H9 (cell line): Measurements from ENCODE around the gene FHIT. TPM values are rescaled to one million over a fixed set of nuclear protein-coding genes. Genes with fewer than 3 reads are reported as not detected.

Experiments used
- DNase-seq: peaks from one replicate; pipeline ENCODE4 v3.0.0-alpha.2; 2017
- H2AFZ ChIP-seq: one replicate; pipeline ENCODE4 v1.6.1; 2013; ENCODE audit warnings: mild to moderate bottlenecking, low read length, control low read depth, moderate library complexity
- H2AK5ac ChIP-seq: 2 replicates; pipeline ENCODE4 v1.6.1; 2013; ENCODE audit warnings: low read length, control low read depth, mixed read lengths; ENCODE audit not compliant: insufficient read length
- H2BK120ac ChIP-seq: one replicate; pipeline ENCODE4 v1.6.1; 2013; ENCODE audit warnings: low read depth, mild to moderate bottlenecking, low read length, control low read depth, inconsistent platforms; ENCODE audit not compliant: poor library complexity, severe bottlenecking
- H2BK12ac ChIP-seq: 2 replicates; pipeline ENCODE4 v1.6.1; 2013; ENCODE audit warnings: low read length, control low read depth, mixed read lengths, low read depth; ENCODE audit not compliant: insufficient read length
- H2BK15ac ChIP-seq: 2 replicates; pipeline ENCODE4 v1.6.1; 2013; ENCODE audit warnings: low read depth, low read length, control low read depth
- H2BK20ac ChIP-seq: one replicate; pipeline ENCODE4 v1.6.1; 2013; ENCODE audit warnings: low read depth, mild to moderate bottlenecking, low read length, control low read depth, inconsistent platforms; ENCODE audit not compliant: poor library complexity, severe bottlenecking
- H2BK5ac ChIP-seq: 2 replicates; pipeline ENCODE4 v1.6.1; 2013; ENCODE audit warnings: low read length, control low read depth, mixed read lengths; ENCODE audit not compliant: insufficient read length
- H3K14ac ChIP-seq: 2 replicates; pipeline ENCODE4 v1.6.1; 2013; ENCODE audit warnings: low read length, control low read depth; ENCODE audit not compliant: insufficient read depth
- H3K18ac ChIP-seq: 2 replicates; pipeline ENCODE4 v1.6.1; 2013; ENCODE audit warnings: low read depth, mild to moderate bottlenecking, mixed read lengths, low read length, control low read depth; ENCODE audit not compliant: insufficient read length
- H3K23ac ChIP-seq: 2 replicates; pipeline ENCODE4 v1.6.1; 2013; ENCODE audit warnings: low read length, control low read depth, mixed read lengths, low read depth; ENCODE audit not compliant: insufficient read length
- H3K23me2 ChIP-seq: 2 replicates; pipeline ENCODE4 v1.6.1; 2013; ENCODE audit warnings: low read depth, mild to moderate bottlenecking, mixed read lengths, low read length, control low read depth; ENCODE audit not compliant: insufficient read length, poor library complexity, severe bottlenecking
- H3K27ac ChIP-seq: 2 replicates; pipeline ENCODE4 v1.5.1; 2013; ENCODE audit warnings: low read length, control low read depth, mixed read lengths, low read depth; ENCODE audit not compliant: insufficient read length
- H3K27me3 ChIP-seq: 2 replicates; pipeline ENCODE4 v1.6.1; 2013; ENCODE audit warnings: low read length, control low read depth, inconsistent platforms; ENCODE audit not compliant: insufficient read depth
- H3K4ac ChIP-seq: 2 replicates; pipeline ENCODE4 v1.6.1; 2013; ENCODE audit warnings: low read depth, mild to moderate bottlenecking, control low read depth, inconsistent platforms, low read length, moderate library complexity
- H3K4me1 ChIP-seq: 2 replicates; pipeline ENCODE4 v1.6.1; 2013; ENCODE audit warnings: low read length, control low read depth, inconsistent platforms; ENCODE audit not compliant: insufficient read depth
- H3K4me2 ChIP-seq: 2 replicates; pipeline ENCODE4 v1.6.1; 2013; ENCODE audit warnings: low read length, control low read depth, mixed read lengths; ENCODE audit not compliant: insufficient read length, insufficient read depth
- H3K56ac ChIP-seq: 2 replicates; pipeline ENCODE4 v1.6.1; 2013; ENCODE audit warnings: low read depth, mild to moderate bottlenecking, mixed read lengths, low read length, control low read depth; ENCODE audit not compliant: insufficient read length
- H3K79me1 ChIP-seq: 2 replicates; pipeline ENCODE4 v1.6.1; 2013; ENCODE audit warnings: low read depth, mild to moderate bottlenecking, moderate library complexity, low read length, control low read depth, inconsistent platforms; ENCODE audit not compliant: insufficient read depth, poor library complexity, severe bottlenecking
- H3K79me2 ChIP-seq: 2 replicates; pipeline ENCODE4 v1.6.1; 2013; ENCODE audit warnings: low read length, control low read depth, inconsistent platforms; ENCODE audit not compliant: insufficient read depth
- H3K9ac ChIP-seq: 2 replicates; pipeline ENCODE4 v1.6.1; 2013; ENCODE audit warnings: low read length, control low read depth, mixed read lengths; ENCODE audit not compliant: insufficient read length; ENCODE audit errors: extremely low read depth
- H3K9me3 ChIP-seq: one replicate; pipeline ENCODE4 v1.6.1; 2013; ENCODE audit warnings: low read depth, low read length, inconsistent platforms; ENCODE audit not compliant: control insufficient read depth
- H3T11ph ChIP-seq: one replicate; pipeline ENCODE4 v1.6.1; 2013; ENCODE audit warnings: mild to moderate bottlenecking, low read length, control low read depth, inconsistent platforms
- H4K20me1 ChIP-seq: one replicate; pipeline ENCODE4 v1.6.1; 2013; ENCODE audit not compliant: control insufficient read depth, insufficient read length, insufficient read depth
- H4K5ac ChIP-seq: 2 replicates; pipeline ENCODE4 v1.6.1; 2013; ENCODE audit warnings: low read depth, mild to moderate bottlenecking, mixed read lengths, low read length, control low read depth; ENCODE audit not compliant: insufficient read length
- H4K8ac ChIP-seq: replicated peaks from 2 replicates; pipeline ENCODE4 v1.6.1; 2013; ENCODE audit warnings: low read length, control low read depth, mixed read lengths, low read depth; ENCODE audit not compliant: insufficient read length
- H4K91ac ChIP-seq: 2 replicates; pipeline ENCODE4 v1.6.1; 2013; ENCODE audit warnings: low read depth, mild to moderate bottlenecking, moderate library complexity, mixed read lengths, low read length, control low read depth; ENCODE audit not compliant: insufficient read length
- H3K27ac Mint-ChIP-seq, 3 experiments: 2 replicates in 2 of 3; 3 replicates in 1 of 3; pipeline ENCODE4 v1.8.0; 2020 to 2021; ENCODE audit warnings: mixed read lengths in 3 of 3, mild to moderate bottlenecking in 1 of 3, moderate library complexity in 1 of 3
- H3K27me3 Mint-ChIP-seq: 2 replicates; pipeline ENCODE4 v1.8.0; 2021; ENCODE audit warnings: low read depth, mild to moderate bottlenecking, moderate library complexity, mixed read lengths
- H3K36me3 Mint-ChIP-seq, 3 experiments: 2 replicates in 2 of 3; 3 replicates in 1 of 3; pipeline ENCODE4 v1.8.0; 2020 to 2021; ENCODE audit warnings: low read depth in 3 of 3, mixed read lengths in 3 of 3; ENCODE audit not compliant: insufficient read depth in 1 of 3
- H3K4me1 Mint-ChIP-seq, 2 experiments: 2 replicates each; pipeline ENCODE4 v1.8.0; 2020; ENCODE audit warnings: mixed read lengths in 2 of 2
- H3K4me3 Mint-ChIP-seq, 2 experiments: 2 replicates in 1 of 2; 3 replicates in 1 of 2; pipeline ENCODE4 v1.8.0; 2020 to 2021; ENCODE audit warnings: mild to moderate bottlenecking in 2 of 2, mixed read lengths in 2 of 2, moderate library complexity in 1 of 2
- H3K9me3 Mint-ChIP-seq, 2 experiments: 2 replicates in 1 of 2; 3 replicates in 1 of 2; pipeline ENCODE4 v1.8.0; 2020; ENCODE audit warnings: mild to moderate bottlenecking in 2 of 2, mixed read lengths in 2 of 2, moderate library complexity in 1 of 2
- CTCF ChIP-seq: fragments of 200-600 bp; sonication (generic); conservative IDR thresholded peaks from 3 replicates; pipeline ENCODE4 v1.8.0; 2021; ENCODE audit warnings: antibody characterized with exemption, mild to moderate bottlenecking
- WGBS: extraction: QIAGEN DNeasy Blood & Tissue Kit; methylation state at CpG from one replicate; pipeline ENCODE4 v1.1.7; 2013; ENCODE audit warnings: missing lambda C conversion rate, low lambda C conversion rate, mixed read lengths; ENCODE audit not compliant: insufficient read length; ENCODE audit errors: extremely low coverage; 5-methylcytosine and 5-hydroxymethylcytosine counted together
- total RNA-seq: library from RNA; stranded (reverse); gene quantifications from 2 replicates; pipeline ENCODE4 v1.2.1, GENCODE V29; 2021

FHIT gene
- total RNA-seq, 1 experiment from 2014 or later = 3.0 TPM

GRCh38 chr3:59734061-59734460, 1517.2 kb downstream of the FHIT start:
- H3K4me1 Mint-ChIP-seq = peaks cover 5 to 9% of the 10 kb centered on the region in 2 experiments
- WGBS = no CpG with 5 or more reads among the region's 4 CpGs
- H2AFZ ChIP-seq = no peak overlapping the region

More at GRCh38 chr3:59734061-59734460, 1517.2 kb downstream of the FHIT start:
- Histone ChIP-seq H2AK5ac (no peak overlapping the region), H3K79me2 (no peaks in the 10 kb centered on the region), H3K27ac (no peak overlapping the region), H3K27me3 (no peaks in the 10 kb centered on the region), H3K56ac (no peak overlapping the region), H3K23me2 (no peaks in the 10 kb centered on the region), H4K20me1 (no peaks in the 10 kb centered on the region), H2BK20ac (no peak overlapping the region), H4K5ac (no peak overlapping the region), H3K23ac (no peak overlapping the region), H4K8ac (no peak overlapping the region), H2BK120ac (no peak overlapping the region), H3K4ac (no peak overlapping the region), H2BK15ac (no peak overlapping the region), H3K79me1 (no peaks in the 10 kb centered on the region), H3K9me3 (no peaks in the 10 kb centered on the region), H3K14ac (no peak overlapping the region), H3K18ac (no peak overlapping the region), H3K9ac (no peak overlapping the region), H2BK12ac (no peak overlapping the region), H3K4me1 (no peaks in the 10 kb centered on the region), H4K91ac (no peak overlapping the region), H3T11ph (no peak overlapping the region), H2BK5ac (no peak overlapping the region), H3K4me2 (no peak overlapping the region)
- Mint-ChIP-seq H3K9me3 (no peaks in the 10 kb centered on the region), H3K4me3 (no peak overlapping the region), H3K36me3 (no peaks in the 10 kb centered on the region), H3K27me3 (no peaks in the 10 kb centered on the region), H3K27ac (no peak overlapping the region)
- TF ChIP-seq CTCF = no peak
- no peak for DNase-seq
